Loucy (cell line): ENCODE data around the gene TAS2R41.

Experiments
- H2AFZ ChIP-seq: fragments of 200-600 bp; sonication (generic); 2 replicates; pipeline ENCODE4 v1.6.0; 2016; ENCODE audit warnings: antibody characterized with exemption, mild to moderate bottlenecking, low read length, moderate library complexity
- H3F3A ChIP-seq: fragments of 200-600 bp; 2 replicates; pipeline ENCODE4 v1.6.0; 2016; ENCODE audit warnings: antibody characterized with exemption, low read depth, mild to moderate bottlenecking
- H3K27me3 ChIP-seq: fragments of 200-600 bp; sonication (generic); 2 replicates; pipeline ENCODE4 v1.6.1; 2014; ENCODE audit warnings: low read length, mild to moderate bottlenecking; ENCODE audit not compliant: insufficient read depth, poor library complexity, severe bottlenecking
- H3K36me3 ChIP-seq: fragments of 200-600 bp; sonication (generic); 2 replicates; pipeline ENCODE4 v1.6.1; 2016; ENCODE audit warnings: low read length; ENCODE audit not compliant: insufficient read depth
- H3K4me1 ChIP-seq: fragments of 200-600 bp; sonication (generic); 2 replicates; pipeline ENCODE4 v1.5.1; 2014; ENCODE audit warnings: low read length, mild to moderate bottlenecking; ENCODE audit not compliant: insufficient read depth, poor library complexity, severe bottlenecking
- H3K4me2 ChIP-seq: fragments of 200-600 bp; sonication (generic); 2 replicates; pipeline ENCODE4 v1.6.0; 2014; ENCODE audit warnings: antibody characterized with exemption, low read length, low read depth, mild to moderate bottlenecking; ENCODE audit not compliant: poor library complexity, severe bottlenecking
- H3K4me3 ChIP-seq: fragments of 200-600 bp; sonication (generic); 2 replicates; pipeline ENCODE4 v1.5.1; 2014; ENCODE audit warnings: low read length, mild to moderate bottlenecking, mixed read lengths; ENCODE audit not compliant: poor library complexity, severe bottlenecking
- H3K79me2 ChIP-seq: fragments of 200-600 bp; sonication (generic); 2 replicates; pipeline ENCODE4 v1.6.1; 2014; ENCODE audit warnings: low read length; ENCODE audit not compliant: insufficient read depth
- H3K9ac ChIP-seq: fragments of 200-600 bp; sonication (generic); 2 replicates; pipeline ENCODE4 v1.6.0; 2014; ENCODE audit warnings: mild to moderate bottlenecking, low read depth, low read length, moderate library complexity; ENCODE audit not compliant: poor library complexity, severe bottlenecking
- H3K9me2 ChIP-seq: fragments of 200-600 bp; sonication (generic); replicated peaks from 2 replicates; pipeline ENCODE4 v1.6.1; 2016; ENCODE audit warnings: low read depth, low read length, mixed read lengths
- H3K9me3 ChIP-seq: fragments of 200-600 bp; sonication (generic); 2 replicates; pipeline ENCODE4 v1.6.1; 2014; ENCODE audit warnings: mild to moderate bottlenecking, antibody characterized with exemption, low read length, low read depth; ENCODE audit not compliant: insufficient read depth
- H4K20me1 ChIP-seq: fragments of 200-600 bp; sonication (generic); 2 replicates; pipeline ENCODE4 v1.6.0; 2014; ENCODE audit warnings: antibody characterized with exemption, low read length, mild to moderate bottlenecking; ENCODE audit not compliant: insufficient read depth, poor library complexity, severe bottlenecking
- EZH2phosphoT487 ChIP-seq: fragments of 200-600 bp; IDR thresholded peaks from 2 replicates; pipeline ENCODE4 v1.6.1; 2018; ENCODE audit warnings: antibody characterized with exemption, mild to moderate bottlenecking, moderate library complexity, borderline replicate concordance
- TF ChIP-seq, protein P1 (sequence below): fragments of 200-600 bp; sonication (generic); conservative IDR thresholded peaks from 2 replicates; pipeline ENCODE4 v1.5.1; 2014; ENCODE audit warnings: mild to moderate bottlenecking, antibody characterized with exemption, low read length

The TAS2R41 gene

DNA sequence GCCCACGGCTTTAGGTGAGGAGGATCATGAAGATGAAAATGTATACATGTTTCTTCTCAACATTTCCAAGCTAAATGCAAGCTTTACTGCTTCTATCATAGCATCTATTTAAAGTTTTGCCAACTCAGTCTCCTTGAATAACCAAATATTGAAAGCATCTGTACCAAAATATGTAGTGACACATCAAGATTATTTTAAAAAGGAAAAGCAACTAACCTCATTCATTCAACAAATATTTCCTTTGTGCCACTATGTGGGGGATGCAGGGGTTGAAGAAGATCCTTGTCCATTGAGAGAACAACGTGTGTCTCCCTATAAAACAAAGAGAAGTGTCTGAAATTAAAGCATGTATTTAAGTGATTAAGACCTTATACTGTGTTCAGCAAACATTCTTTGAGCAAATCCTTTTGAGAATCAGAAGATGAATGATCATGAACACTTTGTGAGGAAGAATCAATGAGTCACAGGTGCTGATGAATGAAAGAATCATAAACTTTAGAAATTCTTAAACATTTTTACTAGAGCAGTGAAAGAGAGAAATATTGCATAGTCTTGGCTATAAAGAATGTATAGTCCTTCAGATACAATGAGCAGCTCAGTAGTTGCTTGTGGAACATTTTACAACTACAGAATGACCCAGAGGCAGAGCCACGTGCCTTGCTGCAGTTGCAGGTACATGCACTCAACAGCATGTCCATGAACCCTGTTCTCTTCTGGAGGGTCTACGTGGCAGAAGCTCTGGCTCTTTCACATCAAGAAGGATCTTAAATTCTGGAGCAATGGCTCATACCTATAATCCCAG lies 20.5 kb upstream of the TAS2R41 start:
- TF ChIP-seq EZH2phosphoT487, result no peak
- TF ChIP-seq, protein P1, sequence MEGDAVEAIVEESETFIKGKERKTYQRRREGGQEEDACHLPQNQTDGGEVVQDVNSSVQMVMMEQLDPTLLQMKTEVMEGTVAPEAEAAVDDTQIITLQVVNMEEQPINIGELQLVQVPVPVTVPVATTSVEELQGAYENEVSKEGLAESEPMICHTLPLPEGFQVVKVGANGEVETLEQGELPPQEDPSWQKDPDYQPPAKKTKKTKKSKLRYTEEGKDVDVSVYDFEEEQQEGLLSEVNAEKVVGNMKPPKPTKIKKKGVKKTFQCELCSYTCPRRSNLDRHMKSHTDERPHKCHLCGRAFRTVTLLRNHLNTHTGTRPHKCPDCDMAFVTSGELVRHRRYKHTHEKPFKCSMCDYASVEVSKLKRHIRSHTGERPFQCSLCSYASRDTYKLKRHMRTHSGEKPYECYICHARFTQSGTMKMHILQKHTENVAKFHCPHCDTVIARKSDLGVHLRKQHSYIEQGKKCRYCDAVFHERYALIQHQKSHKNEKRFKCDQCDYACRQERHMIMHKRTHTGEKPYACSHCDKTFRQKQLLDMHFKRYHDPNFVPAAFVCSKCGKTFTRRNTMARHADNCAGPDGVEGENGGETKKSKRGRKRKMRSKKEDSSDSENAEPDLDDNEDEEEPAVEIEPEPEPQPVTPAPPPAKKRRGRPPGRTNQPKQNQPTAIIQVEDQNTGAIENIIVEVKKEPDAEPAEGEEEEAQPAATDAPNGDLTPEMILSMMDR, result no peak
- Histone ChIP-seq H3K9me2 (no peaks in the 10 kb centered on the region), H3F3A (no peaks in the 10 kb centered on the region), H3K9me3 (no peaks in the 10 kb centered on the region), H3K36me3 (no peaks in the 10 kb centered on the region), H3K9ac (no peak overlapping the region), H3K4me2 (no peak overlapping the region), H3K4me1 (no peaks in the 10 kb centered on the region), H4K20me1 (no peaks in the 10 kb centered on the region), H3K4me3 (no peak overlapping the region), H3K27me3 (no peaks in the 10 kb centered on the region), H3K79me2 (no peaks in the 10 kb centered on the region), H2AFZ (no peak overlapping the region)

DNA sequence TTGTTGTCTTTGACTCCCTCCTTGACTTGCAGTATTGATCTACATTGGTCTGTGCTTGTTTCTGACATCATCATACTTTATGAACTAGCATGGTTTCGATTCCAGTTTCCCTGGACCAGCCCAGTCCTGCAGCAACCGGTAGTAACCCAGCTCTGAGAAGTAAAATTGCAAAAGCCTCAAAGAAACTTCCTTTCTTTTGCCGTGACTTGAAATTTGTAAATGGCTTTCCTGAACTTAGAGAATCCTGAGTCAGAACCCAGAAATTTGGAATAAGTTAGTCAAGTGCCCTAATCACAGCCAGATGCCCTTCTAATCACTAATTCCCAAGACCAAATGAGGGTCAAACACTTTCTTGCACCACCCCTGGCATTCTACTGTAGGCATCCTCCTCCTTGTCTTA lies 19.4 kb upstream of the TAS2R41 start:
- Histone ChIP-seq H3K4me1 (no peaks in the 10 kb centered on the region), H3K4me3 (no peak overlapping the region), H3K9ac (no peak overlapping the region), H3K9me2 (no peaks in the 10 kb centered on the region), H4K20me1 (no peaks in the 10 kb centered on the region), H3K36me3 (no peaks in the 10 kb centered on the region), H3K79me2 (no peaks in the 10 kb centered on the region), H3F3A (no peaks in the 10 kb centered on the region), H2AFZ (no peak overlapping the region), H3K9me3 (no peaks in the 10 kb centered on the region), H3K27me3 (no peaks in the 10 kb centered on the region), H3K4me2 (no peak overlapping the region)
- TF ChIP-seq, protein P1, result no peak
- no peak for TF ChIP-seq EZH2phosphoT487

DNA sequence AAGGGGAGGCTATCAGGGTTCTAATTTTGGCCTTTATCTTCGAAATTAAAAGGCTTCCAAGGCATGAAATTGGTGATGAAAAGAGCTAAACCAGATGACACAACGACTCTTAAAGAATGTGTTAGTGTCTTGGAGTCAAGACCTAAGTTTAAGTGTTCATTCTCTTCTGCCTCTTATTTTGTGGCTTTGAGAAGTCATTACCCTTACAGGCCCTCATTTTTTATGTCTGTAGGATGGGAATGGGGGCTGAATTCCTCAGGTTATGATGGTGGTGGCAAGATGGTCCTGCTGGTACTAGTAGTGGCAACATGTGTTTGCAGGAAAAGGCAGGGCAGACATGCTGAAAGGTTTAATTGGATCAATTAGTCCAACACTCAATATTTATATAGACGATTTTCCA lies 19.0 kb upstream of the TAS2R41 start:
- H3K4me3 ChIP-seq, result no peak overlapping the region
- no peaks in the 10 kb centered on the region for H3K27me3 ChIP-seq
- H3K9me3 ChIP-seq, result no peaks in the 10 kb centered on the region
- no peaks in the 10 kb centered on the region for H3F3A ChIP-seq
- TF ChIP-seq EZH2phosphoT487, result no peak
- TF ChIP-seq, protein P1, result no peak
- H3K36me3 ChIP-seq, result no peaks in the 10 kb centered on the region
- H3K9ac ChIP-seq, result no peak overlapping the region
- no peak overlapping the region for H3K4me2 ChIP-seq
- H3K9me2 ChIP-seq, result no peaks in the 10 kb centered on the region
- no peak overlapping the region for H2AFZ ChIP-seq
- no peaks in the 10 kb centered on the region for H4K20me1 ChIP-seq
- no peaks in the 10 kb centered on the region for H3K79me2 ChIP-seq
- no peaks in the 10 kb centered on the region for H3K4me1 ChIP-seq
